SK-N-SH treated with all-trans-retinoic acid at 6 μM for 48 hours (cell line): ENCODE results near the gene FGF11.

Source experiments
- ARNTL ChIP-seq: fragments of 450-650 bp; formaldehyde crosslinking; IDR thresholded peaks from 2 replicates; pipeline ENCODE4 v1.5.0; 2020; ENCODE audit warnings: low read depth, mild to moderate bottlenecking, moderate library complexity, borderline replicate concordance
- CSDC2 ChIP-seq: fragments of 250-450 bp; sonication (Bioruptor Pico); IDR thresholded peaks from 2 replicates; pipeline ENCODE4 v1.5.0; 2020; ENCODE audit warnings: mild to moderate bottlenecking, moderate library complexity
- RARB ChIP-seq: fragments of 250-450 bp; sonication (Bioruptor Pico); IDR thresholded peaks from 2 replicates; pipeline ENCODE4 v1.8.0; 2021; ENCODE audit warnings: mild to moderate bottlenecking, moderate library complexity
- TOX ChIP-seq: fragments of 250-450 bp; sonication (Bioruptor Pico); IDR thresholded peaks from 2 replicates; pipeline ENCODE4 v1.8.0; 2021; ENCODE audit warnings: mild to moderate bottlenecking, moderate library complexity, borderline replicate concordance
- TF ChIP-seq, protein P1 (sequence below): fragments of 250-450 bp; sonication (Bioruptor Pico); IDR thresholded peaks from 2 replicates; pipeline ENCODE4 v1.8.0; 2021; ENCODE audit warnings: low read depth, mild to moderate bottlenecking, moderate library complexity, borderline replicate concordance
- TF ChIP-seq, protein P2 (sequence below): fragments of 250-450 bp; sonication (Bioruptor Pico); IDR thresholded peaks from 2 replicates; pipeline ENCODE4 v1.8.0; 2020; ENCODE audit warnings: mild to moderate bottlenecking, moderate library complexity, borderline replicate concordance
- TF ChIP-seq, protein P3 (sequence below): fragments of 250-450 bp; sonication (Bioruptor Pico); IDR thresholded peaks from 2 replicates; pipeline ENCODE4 v1.5.1; 2020; ENCODE audit warnings: low read depth, mild to moderate bottlenecking, moderate library complexity

DNA sequence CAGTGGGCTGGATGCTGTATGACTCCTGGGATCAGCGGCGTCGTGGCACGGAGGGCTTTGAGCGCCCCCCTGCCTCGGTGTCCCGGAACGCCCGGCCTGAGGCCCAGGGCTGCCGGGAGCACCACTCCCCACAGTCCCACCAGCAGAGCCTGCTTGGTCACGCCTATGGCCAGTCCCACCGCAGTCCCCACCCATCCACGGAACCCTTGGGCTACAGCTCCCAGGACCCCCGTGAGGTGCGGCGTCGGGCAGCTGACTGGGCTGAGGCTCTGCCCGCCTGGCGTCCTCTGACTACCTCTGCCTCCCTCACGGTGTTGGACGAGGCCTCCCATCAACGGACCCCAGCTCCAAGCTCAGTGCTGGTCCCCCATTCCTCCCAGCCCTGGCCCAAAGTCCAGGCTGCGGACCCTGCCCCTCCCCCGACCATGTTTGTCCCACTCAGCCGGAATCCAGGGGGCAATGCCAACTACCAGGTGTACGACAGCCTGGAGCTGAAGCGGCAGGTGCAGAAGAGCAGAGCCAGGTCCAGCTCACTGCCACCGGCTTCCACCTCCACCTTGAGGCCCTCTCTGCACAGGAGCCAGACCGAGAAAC is 12.3 kb upstream of the FGF11 start:
- TF ChIP-seq RARB (CRISPR knock-in tag) (no peak), CSDC2 (CRISPR knock-in tag) (no peak), TOX (CRISPR knock-in tag) (no peak), ARNTL (CRISPR knock-in tag) (no peak)
- TF ChIP-seq, protein P1, sequence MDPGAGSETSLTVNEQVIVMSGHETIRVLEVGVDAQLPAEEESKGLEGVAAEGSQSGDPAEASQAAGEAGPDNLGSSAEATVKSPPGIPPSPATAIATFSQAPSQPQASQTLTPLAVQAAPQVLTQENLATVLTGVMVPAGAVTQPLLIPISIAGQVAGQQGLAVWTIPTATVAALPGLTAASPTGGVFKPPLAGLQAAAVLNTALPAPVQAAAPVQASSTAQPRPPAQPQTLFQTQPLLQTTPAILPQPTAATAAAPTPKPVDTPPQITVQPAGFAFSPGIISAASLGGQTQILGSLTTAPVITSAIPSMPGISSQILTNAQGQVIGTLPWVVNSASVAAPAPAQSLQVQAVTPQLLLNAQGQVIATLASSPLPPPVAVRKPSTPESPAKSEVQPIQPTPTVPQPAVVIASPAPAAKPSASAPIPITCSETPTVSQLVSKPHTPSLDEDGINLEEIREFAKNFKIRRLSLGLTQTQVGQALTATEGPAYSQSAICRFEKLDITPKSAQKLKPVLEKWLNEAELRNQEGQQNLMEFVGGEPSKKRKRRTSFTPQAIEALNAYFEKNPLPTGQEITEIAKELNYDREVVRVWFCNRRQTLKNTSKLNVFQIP (CRISPR knock-in tag): no peak
- TF ChIP-seq, protein P2, sequence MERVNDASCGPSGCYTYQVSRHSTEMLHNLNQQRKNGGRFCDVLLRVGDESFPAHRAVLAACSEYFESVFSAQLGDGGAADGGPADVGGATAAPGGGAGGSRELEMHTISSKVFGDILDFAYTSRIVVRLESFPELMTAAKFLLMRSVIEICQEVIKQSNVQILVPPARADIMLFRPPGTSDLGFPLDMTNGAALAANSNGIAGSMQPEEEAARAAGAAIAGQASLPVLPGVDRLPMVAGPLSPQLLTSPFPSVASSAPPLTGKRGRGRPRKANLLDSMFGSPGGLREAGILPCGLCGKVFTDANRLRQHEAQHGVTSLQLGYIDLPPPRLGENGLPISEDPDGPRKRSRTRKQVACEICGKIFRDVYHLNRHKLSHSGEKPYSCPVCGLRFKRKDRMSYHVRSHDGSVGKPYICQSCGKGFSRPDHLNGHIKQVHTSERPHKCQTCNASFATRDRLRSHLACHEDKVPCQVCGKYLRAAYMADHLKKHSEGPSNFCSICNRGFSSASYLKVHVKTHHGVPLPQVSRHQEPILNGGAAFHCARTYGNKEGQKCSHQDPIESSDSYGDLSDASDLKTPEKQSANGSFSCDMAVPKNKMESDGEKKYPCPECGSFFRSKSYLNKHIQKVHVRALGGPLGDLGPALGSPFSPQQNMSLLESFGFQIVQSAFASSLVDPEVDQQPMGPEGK (CRISPR knock-in tag): no peak
- TF ChIP-seq, protein P3, sequence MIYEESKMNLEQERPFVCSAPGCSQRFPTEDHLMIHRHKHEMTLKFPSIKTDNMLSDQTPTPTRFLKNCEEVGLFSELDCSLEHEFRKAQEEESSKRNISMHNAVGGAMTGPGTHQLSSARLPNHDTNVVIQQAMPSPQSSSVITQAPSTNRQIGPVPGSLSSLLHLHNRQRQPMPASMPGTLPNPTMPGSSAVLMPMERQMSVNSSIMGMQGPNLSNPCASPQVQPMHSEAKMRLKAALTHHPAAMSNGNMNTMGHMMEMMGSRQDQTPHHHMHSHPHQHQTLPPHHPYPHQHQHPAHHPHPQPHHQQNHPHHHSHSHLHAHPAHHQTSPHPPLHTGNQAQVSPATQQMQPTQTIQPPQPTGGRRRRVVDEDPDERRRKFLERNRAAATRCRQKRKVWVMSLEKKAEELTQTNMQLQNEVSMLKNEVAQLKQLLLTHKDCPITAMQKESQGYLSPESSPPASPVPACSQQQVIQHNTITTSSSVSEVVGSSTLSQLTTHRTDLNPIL: no peak
